ENCODE data around the gene SOX9. TPM values are rescaled to one million over a fixed set of nuclear protein-coding genes. Genes with fewer than 3 reads are reported as not detected.
"Not testable (repeated sequence)": the region's sequence is repeated elsewhere in the genome, so short reads cannot be mapped to it uniquely, and the experiment has no call there.

The SOX9 gene
- total RNA-seq, 1 donor from 2014 or later = not detected

DNA sequence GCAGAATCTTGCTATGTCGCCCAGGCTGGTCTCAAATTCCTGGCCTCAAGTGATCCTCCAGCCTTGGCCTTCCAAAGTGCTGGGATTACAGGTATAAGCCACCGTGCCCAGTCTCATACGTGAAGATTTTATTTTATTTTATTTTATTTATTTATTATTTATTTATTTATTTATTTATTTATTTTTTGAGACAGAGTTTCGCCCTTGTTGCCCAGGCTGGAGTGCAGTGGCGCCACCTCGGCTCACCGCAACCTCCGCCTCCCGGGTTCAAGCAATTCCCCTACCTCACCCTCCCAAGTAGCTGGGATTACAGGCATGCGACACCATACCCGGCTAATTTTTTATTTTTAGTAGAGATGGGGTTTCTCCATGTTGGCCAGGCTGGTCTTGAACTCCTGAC is 21.3 kb downstream of the SOX9 start:
- H3K4me3 Mint-ChIP-seq (ENCODE audit: low read depth); intact Hi-C loops (cut with micrococcal nuclease); H3K36me3 Mint-ChIP-seq (ENCODE audit: low read depth); H3K27me3 Mint-ChIP-seq (ENCODE audit: low read depth); H3K9me3 Mint-ChIP-seq; H3K4me1 Mint-ChIP-seq (ENCODE audit: low read depth); DNase-seq (ENCODE audit: low spot score); H3K27ac Mint-ChIP-seq: not testable (repeated sequence)

DNA sequence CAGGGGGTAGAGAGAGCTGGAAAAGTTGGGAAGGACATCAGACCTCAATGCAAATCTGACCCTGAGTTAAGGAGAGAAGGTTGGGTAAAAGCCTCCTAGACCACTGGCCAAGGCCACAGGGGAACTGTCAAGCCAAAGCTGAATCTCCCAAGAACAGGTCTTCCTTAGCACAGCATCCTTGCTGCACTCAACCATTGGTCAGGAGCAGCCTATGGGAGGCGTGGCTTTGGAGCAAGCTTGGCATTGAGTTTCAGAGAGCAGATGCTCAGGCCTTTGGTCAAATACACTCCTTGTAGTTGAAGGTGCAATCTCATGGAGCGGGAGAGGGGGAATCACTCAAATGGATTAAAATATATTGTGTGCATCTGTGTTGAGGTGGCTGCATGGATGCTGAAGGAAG is 21.8 kb downstream of the SOX9 start:
- Mint-ChIP-seq H3K27me3 (ENCODE audit: low read depth) (no peaks in the 10 kb centered on the region), H3K36me3 (ENCODE audit: low read depth) (no peaks in the 10 kb centered on the region), H3K4me3 (ENCODE audit: low read depth) (no peak overlapping the region), H3K27ac (no peak overlapping the region), H3K9me3 (no peaks in the 10 kb centered on the region), H3K4me1 (ENCODE audit: low read depth) (no peaks in the 10 kb centered on the region)
- no peak for DNase-seq (ENCODE audit: low spot score)
- intact Hi-C loops (cut with micrococcal nuclease) = no loop called here

DNA sequence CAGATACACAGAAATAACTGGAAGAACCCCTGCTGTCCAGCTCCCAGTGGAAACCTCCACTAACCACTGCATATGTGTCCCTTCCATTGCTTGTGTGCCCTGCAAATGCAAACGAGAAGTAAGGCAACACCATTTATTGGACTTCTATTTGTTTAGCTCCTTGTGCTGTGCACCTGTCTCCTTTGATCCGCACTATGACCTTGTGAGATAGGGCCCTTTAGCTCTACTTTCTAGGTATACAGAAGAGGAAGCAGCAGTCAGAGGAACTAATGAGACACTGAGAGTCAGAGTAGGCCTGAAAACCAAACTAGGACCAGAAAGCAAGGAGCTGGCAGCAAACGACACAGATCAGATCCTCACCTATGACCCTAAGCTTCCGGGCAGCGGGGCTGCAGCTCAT is 22.4 kb downstream of the SOX9 start:
- no peak for DNase-seq (ENCODE audit: low spot score)
- Mint-ChIP-seq H3K36me3 (ENCODE audit: low read depth) (no peaks in the 10 kb centered on the region), H3K9me3 (no peaks in the 10 kb centered on the region), H3K4me1 (ENCODE audit: low read depth) (no peaks in the 10 kb centered on the region), H3K27me3 (ENCODE audit: low read depth) (no peaks in the 10 kb centered on the region), H3K27ac (no peak overlapping the region), H3K4me3 (ENCODE audit: low read depth) (no peak overlapping the region)
- intact Hi-C loops (cut with micrococcal nuclease) = no loop called here

DNA sequence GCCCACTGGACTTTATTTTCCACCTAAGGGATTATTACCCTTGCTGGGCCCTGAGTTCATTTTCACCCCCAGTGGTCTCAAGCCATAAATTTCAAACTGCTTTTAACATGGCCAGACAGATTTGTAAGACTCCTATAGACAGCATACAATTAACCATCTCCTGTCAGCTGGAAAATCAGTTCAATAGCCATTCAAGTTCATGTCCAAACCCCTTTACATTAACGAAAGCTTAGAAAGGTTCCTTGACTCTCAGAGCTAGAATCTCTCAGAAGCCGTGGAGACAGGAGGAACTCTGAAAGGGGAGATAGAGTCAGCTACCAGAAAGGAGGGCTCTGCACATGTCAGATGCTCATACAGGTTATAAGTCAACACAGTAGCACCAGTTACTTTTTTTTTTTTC is 23.3 kb downstream of the SOX9 start:
- intact Hi-C loops (cut with micrococcal nuclease) = no loop called here
- Mint-ChIP-seq H3K27ac (no peak overlapping the region), H3K36me3 (ENCODE audit: low read depth) (no peaks in the 10 kb centered on the region), H3K4me3 (ENCODE audit: low read depth) (no peak overlapping the region), H3K4me1 (ENCODE audit: low read depth) (no peaks in the 10 kb centered on the region), H3K27me3 (ENCODE audit: low read depth) (no peaks in the 10 kb centered on the region), H3K9me3 (no peaks in the 10 kb centered on the region)
- no peak for DNase-seq (ENCODE audit: low spot score)

DNA sequence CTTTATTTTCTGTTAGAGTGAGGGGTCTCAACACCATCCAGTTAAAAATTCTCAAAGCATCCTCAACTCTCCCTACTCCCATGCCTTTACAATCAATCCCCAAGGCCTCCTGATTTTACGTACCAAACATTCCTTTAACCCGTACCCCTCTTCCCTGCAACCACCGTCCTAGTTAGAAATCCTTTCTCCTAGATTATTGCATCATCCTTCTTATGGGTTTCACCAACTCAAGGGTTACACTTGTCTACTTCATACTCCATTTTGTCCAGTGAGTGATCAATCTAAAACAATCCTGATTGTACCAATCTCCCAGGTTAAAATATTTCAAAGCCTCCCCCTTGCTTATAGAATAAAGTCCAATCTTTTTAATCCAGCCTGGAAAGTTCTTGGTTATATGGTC is 24.7 kb downstream of the SOX9 start:
- no peaks in the 10 kb centered on the region for H3K27me3 Mint-ChIP-seq (ENCODE audit: low read depth)

DNA sequence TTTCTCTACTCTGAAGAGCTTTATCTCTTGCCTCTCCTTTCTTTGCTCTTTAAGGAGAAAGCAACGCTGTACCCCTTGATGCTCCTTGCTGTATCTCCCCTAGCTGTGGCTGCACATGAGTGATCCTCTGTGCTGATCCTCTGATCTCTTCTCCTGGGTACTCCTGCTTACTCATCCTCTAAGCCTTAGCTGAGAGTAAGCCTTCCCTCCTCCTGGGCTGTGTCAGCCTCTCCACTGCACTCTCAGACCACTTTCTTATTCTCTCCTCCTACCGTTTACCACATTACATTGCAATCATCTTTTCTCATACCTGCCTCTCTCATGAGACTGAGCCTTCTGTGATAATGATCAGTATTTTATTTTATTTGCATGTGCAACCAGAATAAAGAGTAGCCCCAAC is 25.1 kb downstream of the SOX9 start:
- intact Hi-C loops (cut with micrococcal nuclease) = no loop called here
- no peak overlapping the region for H3K4me3 Mint-ChIP-seq (ENCODE audit: low read depth)

More for the DNA sequence above, 24.7 kb downstream of the SOX9 start:
- no peak for DNase-seq (ENCODE audit: low spot score)
- Mint-ChIP-seq H3K27ac (no peak overlapping the region), H3K36me3 (ENCODE audit: low read depth) (no peaks in the 10 kb centered on the region), H3K4me3 (ENCODE audit: low read depth) (no peak overlapping the region), H3K9me3 (no peaks in the 10 kb centered on the region), H3K4me1 (ENCODE audit: low read depth) (no peaks in the 10 kb centered on the region)
- intact Hi-C loops (cut with micrococcal nuclease) = no loop called here

DNA sequence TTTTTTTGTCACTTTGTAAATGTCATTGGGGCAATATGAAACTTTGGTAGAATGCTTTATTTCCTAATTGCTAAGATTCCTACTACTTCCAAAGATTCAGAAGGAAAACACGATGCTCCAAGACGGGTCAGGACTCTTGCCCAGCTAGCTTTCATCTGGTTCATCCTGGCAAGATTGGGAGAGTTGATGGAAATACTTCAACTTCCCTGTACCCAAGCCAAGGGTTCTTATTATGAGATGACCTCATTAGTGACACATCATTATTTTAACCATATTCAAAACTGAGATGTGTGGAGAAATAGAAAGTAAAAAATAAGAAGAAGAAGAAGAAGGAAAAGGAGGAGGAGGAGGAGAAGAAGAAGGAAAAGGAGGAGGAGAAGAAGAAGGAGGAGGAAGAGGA is 25.6 kb downstream of the SOX9 start:
- Mint-ChIP-seq H3K4me1 (ENCODE audit: low read depth) (no peaks in the 10 kb centered on the region), H3K27me3 (ENCODE audit: low read depth) (no peaks in the 10 kb centered on the region), H3K9me3 (no peaks in the 10 kb centered on the region), H3K36me3 (ENCODE audit: low read depth) (no peaks in the 10 kb centered on the region), H3K27ac (no peak overlapping the region), H3K4me3 (ENCODE audit: low read depth) (no peak overlapping the region)
- intact Hi-C loops (cut with micrococcal nuclease) = no loop called here
- DNase-seq (ENCODE audit: low spot score) = no peak

More for the DNA sequence above, 25.1 kb downstream of the SOX9 start:
- H3K9me3 Mint-ChIP-seq = no peaks in the 10 kb centered on the region
- no peaks in the 10 kb centered on the region for H3K27me3 Mint-ChIP-seq (ENCODE audit: low read depth)
- H3K36me3 Mint-ChIP-seq (ENCODE audit: low read depth) = no peaks in the 10 kb centered on the region
- H3K4me1 Mint-ChIP-seq (ENCODE audit: low read depth) = no peaks in the 10 kb centered on the region
- no peak for DNase-seq (ENCODE audit: low spot score)
- H3K27ac Mint-ChIP-seq = no peak overlapping the region

DNA sequence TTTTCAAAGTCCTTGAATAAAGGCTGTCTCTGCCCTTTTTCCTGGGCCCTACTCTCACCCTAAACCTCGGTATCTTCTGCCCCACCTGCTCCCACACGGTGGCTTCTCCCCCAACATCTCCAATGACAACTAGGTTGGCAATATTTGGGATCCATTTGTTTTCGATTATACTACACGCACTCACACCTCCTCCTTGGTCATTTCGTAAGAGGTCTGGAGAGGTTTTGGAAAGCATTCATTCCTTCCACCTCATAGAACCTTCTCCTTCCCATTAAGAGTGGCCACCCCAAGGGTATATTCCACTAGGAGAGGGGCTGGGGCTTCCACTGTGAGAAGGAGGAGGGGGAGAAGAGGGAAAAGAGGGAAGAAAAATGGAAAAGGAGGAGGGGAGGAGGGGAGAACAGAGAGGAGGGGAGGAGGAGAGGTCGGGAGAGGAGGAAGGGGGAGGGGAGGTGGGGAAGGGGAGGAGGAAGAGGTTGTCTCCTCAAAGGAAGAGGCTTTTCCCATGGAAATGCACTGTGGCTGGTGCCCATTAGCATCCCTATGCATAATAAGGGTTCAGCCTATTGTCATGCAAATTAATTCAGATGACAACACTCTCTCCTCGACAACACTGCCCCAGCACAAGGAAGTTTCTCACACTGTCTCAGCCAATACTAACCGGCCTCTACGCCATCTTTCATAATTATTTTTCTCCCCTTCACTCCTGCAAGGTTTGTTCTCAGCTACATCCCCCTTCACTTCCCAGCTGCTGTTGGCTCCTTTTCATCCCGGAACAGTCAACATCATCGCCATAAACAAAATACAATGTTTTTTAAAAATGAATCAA is 30.0 kb downstream of the SOX9 start:
- DNase-seq (ENCODE audit: low spot score) = no peak
- no peaks in the 10 kb centered on the region for H3K27me3 Mint-ChIP-seq (ENCODE audit: low read depth)
- no peaks in the 10 kb centered on the region for H3K4me1 Mint-ChIP-seq (ENCODE audit: low read depth)
- intact Hi-C loops (cut with micrococcal nuclease) = no loop called here
- H3K36me3 Mint-ChIP-seq (ENCODE audit: low read depth) = no peaks in the 10 kb centered on the region
- H3K9me3 Mint-ChIP-seq = no peaks in the 10 kb centered on the region
- no peak overlapping the region for H3K4me3 Mint-ChIP-seq (ENCODE audit: low read depth)
- no peak overlapping the region for H3K27ac Mint-ChIP-seq

DNA sequence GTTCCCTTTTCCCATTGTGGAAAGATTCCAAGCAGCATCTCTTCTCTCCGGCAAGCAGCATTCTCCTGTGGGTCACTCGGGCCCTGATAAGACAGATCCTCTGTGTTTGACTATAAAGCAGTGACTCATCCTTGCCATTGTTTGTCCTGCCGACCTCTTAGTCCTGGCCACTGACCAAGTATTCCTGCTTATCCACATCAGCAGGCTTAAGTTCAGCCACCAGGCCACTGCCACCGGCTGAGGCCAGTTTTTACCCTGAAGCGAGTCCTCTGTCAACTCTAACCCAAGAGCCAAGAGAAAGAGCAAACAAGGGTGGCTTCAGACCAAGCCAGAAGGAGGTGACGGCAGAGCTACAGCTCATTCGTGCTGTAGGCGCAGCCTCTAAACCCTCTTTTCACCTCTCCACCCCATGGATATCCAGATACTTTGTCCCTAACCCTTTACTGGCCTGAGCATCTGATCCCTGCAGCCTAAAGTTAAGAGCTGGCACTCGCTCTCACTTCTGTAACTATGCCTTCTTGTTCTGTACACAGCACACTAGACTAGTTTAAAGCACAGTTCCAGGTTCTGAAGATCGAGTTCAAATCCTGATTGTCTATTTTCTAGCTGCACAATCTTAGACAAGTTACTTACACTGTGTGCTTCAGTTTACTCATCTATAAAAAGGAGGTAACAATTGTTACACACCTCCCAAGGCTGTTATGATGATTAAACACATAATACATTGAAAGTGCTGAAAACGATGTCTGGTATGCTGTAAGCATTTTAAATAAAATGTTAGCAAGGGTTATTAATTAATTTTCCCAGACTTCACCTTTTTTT is 31.0 kb downstream of the SOX9 start:
- intact Hi-C loops (cut with micrococcal nuclease) = no loop called here
- no peaks in the 10 kb centered on the region for H3K27me3 Mint-ChIP-seq (ENCODE audit: low read depth)
- no peak overlapping the region for H3K4me3 Mint-ChIP-seq (ENCODE audit: low read depth)
- no peaks in the 10 kb centered on the region for H3K36me3 Mint-ChIP-seq (ENCODE audit: low read depth)
- no peak for DNase-seq (ENCODE audit: low spot score)
- no peak overlapping the region for H3K27ac Mint-ChIP-seq
- H3K4me1 Mint-ChIP-seq (ENCODE audit: low read depth) = no peaks in the 10 kb centered on the region
- no peaks in the 10 kb centered on the region for H3K9me3 Mint-ChIP-seq

DNA sequence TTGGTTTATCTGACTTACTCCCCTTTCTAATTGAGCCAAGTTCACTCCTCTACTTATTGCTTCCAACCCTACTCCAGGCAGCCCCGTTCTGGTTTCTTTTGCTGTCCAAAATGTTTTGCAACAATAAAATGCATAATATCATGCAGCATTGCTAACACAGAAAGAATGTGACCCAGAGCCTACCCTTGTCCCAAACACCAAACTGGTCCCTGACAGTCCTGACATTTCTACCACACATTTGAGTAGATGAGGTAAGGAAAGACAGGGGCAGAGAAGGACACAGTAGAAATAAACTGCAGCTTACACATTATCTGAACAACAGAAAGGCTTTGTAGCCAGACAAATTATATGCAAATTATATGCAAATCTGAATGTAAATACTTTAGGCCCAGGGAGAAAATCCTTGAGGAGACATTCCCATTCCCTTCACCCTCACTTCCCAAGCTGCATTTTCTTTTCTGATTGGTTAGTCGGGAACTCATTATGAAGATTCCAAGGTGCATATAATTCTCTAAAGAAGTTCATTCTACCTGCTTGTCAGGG is 31.6 kb downstream of the SOX9 start:
- no peaks in the 10 kb centered on the region for H3K9me3 Mint-ChIP-seq
- H3K27me3 Mint-ChIP-seq (ENCODE audit: low read depth) = no peaks in the 10 kb centered on the region
- H3K4me3 Mint-ChIP-seq (ENCODE audit: low read depth) = no peak overlapping the region
- intact Hi-C loops (cut with micrococcal nuclease) = no loop called here
- no peak overlapping the region for H3K27ac Mint-ChIP-seq
- no peak for DNase-seq (ENCODE audit: low spot score)
- H3K36me3 Mint-ChIP-seq (ENCODE audit: low read depth) = no peaks in the 10 kb centered on the region
- H3K4me1 Mint-ChIP-seq (ENCODE audit: low read depth) = no peaks in the 10 kb centered on the region

DNA sequence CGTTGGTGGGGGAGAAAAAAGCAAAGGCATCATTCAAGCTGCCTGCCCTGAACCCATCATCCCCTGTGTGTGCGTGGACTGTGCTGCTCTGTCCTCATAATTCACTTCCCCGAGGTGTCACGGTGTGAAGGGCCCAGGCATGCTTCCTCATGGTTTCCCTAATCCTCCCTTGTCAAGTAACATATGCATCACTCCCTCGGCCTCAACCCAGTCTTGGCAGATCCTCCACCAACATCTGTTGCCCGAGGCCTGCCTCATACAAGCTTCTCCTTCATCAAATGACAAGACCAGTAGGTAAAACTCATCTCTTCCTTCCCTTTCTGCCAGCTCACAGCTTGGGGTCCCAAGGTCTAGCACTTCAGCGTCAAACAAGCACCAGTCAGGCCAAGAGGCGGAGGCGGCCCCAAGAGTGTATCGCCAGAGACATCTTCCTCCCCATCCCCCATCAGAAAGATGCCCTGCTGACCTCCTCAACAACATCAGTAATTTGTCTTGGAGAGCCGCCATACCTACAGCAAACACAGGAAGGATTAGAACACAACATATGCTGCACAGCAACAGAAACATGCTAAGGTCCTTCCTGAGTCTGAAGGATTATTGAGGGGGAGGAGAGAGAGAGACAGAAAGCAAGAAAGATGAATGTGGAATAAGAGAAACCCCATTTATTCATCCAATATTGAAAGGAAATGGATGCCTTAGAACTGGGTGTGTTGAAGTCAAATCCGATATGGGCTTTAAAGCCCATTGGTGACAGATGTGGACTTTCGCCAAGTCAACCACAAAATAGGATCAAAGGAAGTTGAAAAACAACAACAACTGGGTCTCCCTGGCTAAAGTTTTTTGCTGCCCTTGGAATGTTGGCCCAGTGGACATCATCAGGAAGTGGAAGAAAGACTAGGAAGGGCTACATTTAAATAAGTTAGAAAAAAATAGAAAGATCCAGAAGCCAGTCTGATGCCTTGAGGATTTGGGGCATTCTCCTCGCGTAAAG is 38.4 kb downstream of the SOX9 start:
- intact Hi-C loops (cut with micrococcal nuclease) = no loop called here

DNA sequence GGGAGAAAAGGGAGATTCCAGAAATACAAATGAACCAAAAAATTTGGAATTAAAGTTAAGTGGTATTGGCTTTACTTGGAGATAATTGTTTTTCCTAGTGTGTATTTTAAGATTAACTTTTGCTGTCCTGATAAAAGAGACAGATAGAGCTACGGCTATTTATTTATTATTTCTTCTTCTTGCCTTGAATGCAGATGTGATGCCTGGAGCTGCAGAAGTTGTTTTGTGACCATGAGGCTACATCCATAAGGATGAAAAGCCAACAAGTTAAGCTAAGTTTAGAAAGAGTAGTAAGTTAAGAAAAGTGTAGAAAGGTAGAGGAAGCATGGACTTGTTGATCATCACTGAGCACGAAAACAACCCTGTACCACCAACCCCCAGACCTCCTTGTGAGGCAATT is 41.7 kb downstream of the SOX9 start:
- DNase-seq (ENCODE audit: low spot score) = no peak
- Mint-ChIP-seq H3K4me1 (ENCODE audit: low read depth) (no peaks in the 10 kb centered on the region), H3K36me3 (ENCODE audit: low read depth) (no peaks in the 10 kb centered on the region), H3K27ac (no peak overlapping the region), H3K4me3 (ENCODE audit: low read depth) (no peak overlapping the region), H3K27me3 (ENCODE audit: low read depth) (no peaks in the 10 kb centered on the region), H3K9me3 (peaks cover 27% of the 10 kb centered on the region)
- intact Hi-C loops (cut with micrococcal nuclease) = no loop called here

More for the DNA sequence above, 38.4 kb downstream of the SOX9 start:
- H3K27me3 Mint-ChIP-seq (ENCODE audit: low read depth) = no peaks in the 10 kb centered on the region
- no peak overlapping the region for H3K27ac Mint-ChIP-seq
- no peaks in the 10 kb centered on the region for H3K4me1 Mint-ChIP-seq (ENCODE audit: low read depth)
- DNase-seq (ENCODE audit: low spot score) = no peak
- peaks cover 27% of the 10 kb centered on the region for H3K9me3 Mint-ChIP-seq
- no peak overlapping the region for H3K4me3 Mint-ChIP-seq (ENCODE audit: low read depth)
- no peaks in the 10 kb centered on the region for H3K36me3 Mint-ChIP-seq (ENCODE audit: low read depth)

All from activated T-helper 2 cell treated with anti-CD3 and anti-CD28 coated beads, Interferon-gamma antibody, Interleukin-2, Interleukin-4, amounts not matched to agents 10 μg/mL and 5 μg/mL and 100 μg/mL, durations not matched to agents 14 hours and 24 hours and 36 hours (primary cell).